AG20443 (cell line): ENCODE results near the gene NDFIP1.
A peak's percentile ranks its signal among the peaks of the same experiment; 100 is the strongest.

ENCODE experiments used
- DNase-seq: peaks from one replicate; pipeline ENCODE4 v3.0.0; 2012; ENCODE audit warnings: low spot score, mixed read lengths

NDFIP1 gene

DNA sequence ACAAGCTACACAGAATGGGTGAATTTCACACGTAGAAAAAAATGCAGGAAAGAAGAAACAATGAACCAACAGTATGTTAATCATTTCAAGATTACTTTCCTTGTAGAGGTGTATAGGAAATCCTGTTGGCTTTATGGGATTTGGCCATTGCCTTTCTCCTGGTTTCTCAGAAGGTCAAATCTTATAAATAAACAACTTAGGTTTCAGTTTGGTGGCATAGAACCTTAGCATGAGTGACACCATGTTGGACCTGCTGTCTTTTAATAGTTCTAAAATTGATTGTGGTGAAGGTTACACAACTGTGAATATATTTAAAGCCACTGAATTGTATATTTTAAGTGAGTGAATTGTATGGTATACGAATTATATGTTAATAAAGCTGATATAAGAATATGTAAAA, 16.7 kb upstream of the NDFIP1 start:
- no peak for DNase-seq

DNA sequence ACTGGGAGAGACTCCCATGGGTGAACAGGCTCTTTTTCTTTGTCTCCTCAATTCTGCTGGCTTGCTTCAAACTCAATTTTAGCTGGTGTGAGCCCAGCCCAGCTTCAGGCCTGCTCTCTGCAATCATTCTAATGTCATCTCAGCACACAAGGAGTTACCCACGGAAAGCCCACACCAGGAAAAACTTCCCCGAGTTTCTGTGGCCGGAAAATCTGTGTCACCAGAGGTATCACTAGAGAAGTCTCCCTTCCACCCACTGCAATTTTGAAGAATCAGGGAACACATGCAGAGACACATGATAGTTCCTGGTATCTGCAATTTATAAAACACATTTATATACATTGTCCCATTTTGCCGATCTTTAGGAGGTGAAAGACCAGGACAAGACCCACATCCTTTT, 13.5 kb upstream of the NDFIP1 start:
- no peak for DNase-seq

- no peak for DNase-seq
Measured at GRCh38 chr5:142095651-142096330, 12.8 kb upstream of the NDFIP1 start.

GRCh38 chr5:142096382-142096781, 12.2 kb upstream of the NDFIP1 start:
- no peak for DNase-seq

GRCh38 chr5:142097681-142098080, 10.9 kb upstream of the NDFIP1 start:
- no peak for DNase-seq

- DNase-seq = no peak
Measured at GRCh38 chr5:142098275-142098674, 10.3 kb upstream of the NDFIP1 start.

GRCh38 chr5:142098931-142099330, 9.6 kb upstream of the NDFIP1 start:
- DNase-seq = no peak

- DNase-seq = no peak
Measured at GRCh38 chr5:142100307-142100706, 8.3 kb upstream of the NDFIP1 start.

DNA sequence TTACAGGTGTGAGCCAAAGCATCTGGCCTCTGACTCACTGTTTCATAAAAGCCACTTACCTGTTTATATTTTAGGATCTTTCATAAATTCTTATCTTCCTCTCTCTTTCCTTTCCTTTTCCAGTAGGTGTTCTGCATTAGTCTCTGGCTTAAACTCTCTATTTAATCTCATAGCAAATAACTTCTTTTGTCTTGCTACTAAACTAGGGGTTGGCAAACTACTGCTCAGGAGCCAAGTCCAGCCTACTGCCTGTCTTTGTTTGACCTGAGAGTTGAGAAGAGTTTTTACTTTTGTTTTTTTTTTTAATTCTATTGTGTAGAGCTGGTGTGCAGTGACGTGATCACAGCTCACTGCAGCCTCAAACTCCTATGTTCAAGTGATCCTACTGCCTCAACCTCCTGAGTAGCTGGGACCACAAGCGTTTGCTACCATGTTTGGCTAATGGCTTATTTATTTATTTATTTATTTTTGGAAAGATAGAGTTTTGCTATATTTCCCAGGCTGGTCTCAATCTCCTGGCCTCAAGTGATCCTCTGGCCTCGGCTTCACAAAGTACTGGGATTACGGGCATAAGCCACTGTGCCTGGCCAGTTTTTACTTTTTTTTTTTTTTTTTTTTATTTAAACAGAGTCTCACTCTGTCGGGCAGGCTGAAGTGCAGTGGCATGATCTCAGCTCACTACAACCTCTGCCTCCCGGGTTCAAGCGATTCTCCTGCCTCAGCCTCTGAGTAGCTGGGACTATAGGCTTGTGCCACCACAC, 5.4 kb upstream of the NDFIP1 start:
- no peak for DNase-seq

DNA sequence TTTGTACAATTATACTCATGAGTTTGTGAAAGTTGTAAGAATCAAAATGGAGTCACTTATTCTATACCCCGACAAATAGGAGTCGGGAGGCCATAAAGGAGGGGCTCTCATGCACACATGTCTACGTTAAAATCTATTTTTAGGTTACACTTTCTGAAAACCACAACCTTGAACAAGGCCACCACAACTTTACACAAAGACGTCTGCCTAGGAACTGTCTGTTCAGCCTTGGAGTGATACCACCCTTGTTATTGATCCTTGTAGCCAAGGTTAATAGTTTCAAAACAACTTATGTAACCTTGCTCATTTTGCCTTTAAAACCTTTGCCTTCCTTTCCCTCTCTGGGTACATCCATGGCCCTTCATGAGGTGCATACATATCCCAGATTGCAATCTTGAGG, 4.1 kb upstream of the NDFIP1 start:
- DNase-seq = no peak

GRCh38 chr5:142106061-142106460, 2.5 kb upstream of the NDFIP1 start:
- DNase-seq = peak; percentile 55

DNA sequence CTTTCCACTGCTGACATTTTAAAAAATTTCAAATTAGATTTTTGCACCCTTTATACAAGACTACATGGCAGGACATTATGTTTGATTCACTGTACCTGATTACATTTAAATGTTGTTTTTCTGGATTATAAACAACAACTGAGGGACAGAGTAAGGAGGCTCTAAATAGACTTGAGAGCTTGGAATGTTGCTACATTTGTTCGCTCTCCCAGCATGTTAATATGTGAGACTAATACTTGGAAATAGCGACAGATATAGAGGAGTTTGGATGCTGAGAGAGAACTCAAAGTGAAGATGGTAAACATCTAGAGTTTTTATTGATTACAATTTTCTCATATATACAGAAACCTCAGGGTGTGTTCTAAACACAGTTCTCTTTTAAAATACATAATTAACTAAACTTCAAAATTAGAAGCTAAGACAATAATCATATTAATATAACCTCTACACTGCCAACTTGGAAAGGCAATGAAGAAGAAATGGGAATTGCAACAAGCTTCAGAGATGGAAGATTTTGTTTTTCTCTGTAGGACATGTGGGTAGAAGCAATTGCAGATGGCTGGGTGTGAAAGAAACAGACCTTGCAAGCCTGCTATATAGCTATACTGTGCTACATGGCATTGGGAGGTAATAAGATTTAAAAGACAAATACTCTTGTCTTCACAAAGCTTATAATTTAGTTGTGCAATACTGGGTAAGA, 1.4 kb upstream of the NDFIP1 start:
- DNase-seq = no peak

- no peak for DNase-seq
Measured at GRCh38 chr5:142107736-142108431, 695 bp upstream of the NDFIP1 start.

- DNase-seq = peak; percentile 21
Measured at GRCh38 chr5:142109331-142110045, 909 bp downstream of the NDFIP1 start.

GRCh38 chr5:142110046-142110531, 1.5 kb downstream of the NDFIP1 start:
- peak; percentile 41 for DNase-seq

- no peak for DNase-seq
Measured at GRCh38 chr5:142110988-142111687, 2.6 kb downstream of the NDFIP1 start.

- DNase-seq = no peak
Measured at GRCh38 chr5:142114687-142115086, 6.1 kb downstream of the NDFIP1 start.

DNA sequence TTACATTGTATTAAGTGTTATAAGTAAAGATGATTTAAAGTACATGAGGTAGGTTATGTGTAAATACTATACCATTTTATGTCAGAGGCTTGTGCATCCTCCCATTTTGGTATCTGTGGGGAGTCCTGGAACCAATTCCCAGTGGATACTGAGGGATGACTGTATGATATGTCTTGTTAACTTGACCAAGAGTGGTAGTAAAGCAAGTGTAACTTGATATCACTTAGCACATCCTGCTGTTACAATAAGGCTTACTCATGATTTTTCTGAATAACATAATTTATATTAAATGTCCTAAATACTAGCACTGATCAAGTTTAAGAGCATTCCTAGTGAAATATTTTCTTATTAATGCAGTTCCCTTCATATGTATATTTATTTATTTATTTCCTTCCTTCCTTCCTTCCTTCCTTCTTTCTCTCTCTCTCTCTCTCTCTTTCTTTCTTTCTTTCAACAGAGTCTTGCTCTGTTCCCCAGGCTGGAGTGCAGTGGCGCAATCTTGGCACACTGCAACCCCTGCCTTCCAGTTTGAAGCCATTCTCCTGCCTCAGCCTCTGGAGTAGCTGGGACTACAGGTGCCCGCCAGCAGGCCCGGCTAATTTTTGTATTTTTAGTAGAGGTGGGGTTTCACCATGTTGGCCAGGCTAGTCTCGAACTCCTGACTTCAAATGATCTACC, 7.5 kb downstream of the NDFIP1 start:
- no peak for DNase-seq

DNA sequence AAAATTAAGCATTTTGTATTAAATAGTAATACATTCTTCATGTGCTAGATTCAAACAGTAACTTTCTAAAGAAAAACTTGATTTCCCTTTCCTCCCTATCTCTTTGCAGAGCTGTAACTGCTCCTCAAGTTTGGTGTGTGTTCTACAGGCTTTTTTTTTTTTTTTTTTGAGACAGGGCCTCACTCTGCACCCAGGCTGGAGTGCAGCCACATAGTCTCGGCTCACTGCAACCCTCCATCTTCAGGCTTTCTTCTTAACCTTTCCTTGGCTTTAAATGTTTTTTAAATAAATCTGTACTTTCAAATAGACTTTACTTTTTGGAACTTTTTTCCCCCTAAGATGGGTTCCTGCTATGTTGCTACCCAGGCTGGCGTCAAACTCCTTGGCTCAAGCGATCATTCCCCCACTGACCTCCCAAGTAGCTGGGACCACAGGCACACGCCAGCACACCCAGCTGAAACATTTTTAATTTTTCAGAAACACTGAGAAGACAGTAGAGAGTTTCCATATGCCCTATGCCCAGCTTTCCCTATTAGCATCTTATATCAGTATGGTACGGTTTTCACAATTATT, 9.1 kb downstream of the NDFIP1 start:
- DNase-seq = no peak

DNA sequence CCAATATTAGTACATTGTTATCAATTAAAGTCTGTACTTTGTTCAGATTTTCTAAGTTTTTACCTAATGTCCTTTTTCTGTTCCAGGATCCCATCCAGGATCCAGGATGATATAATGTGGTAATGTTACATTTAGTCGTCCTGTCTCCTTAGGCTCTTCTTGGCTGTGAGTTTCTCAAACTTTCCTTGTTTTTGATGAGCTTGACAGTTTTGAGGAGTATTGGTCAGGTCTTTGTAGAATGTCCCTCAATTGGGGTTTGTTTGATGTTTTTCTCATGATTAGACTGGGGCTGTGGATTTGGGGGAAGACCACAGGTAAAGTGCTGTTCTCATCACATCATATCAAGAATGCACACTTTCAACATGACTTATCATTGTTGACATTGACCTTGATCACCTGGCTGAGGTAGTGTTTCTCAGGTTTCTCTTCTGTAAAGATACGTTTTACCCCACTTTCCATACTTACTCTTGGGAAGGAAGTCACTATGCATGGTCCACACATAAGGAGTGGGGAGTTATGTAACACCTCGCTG, 9.6 kb downstream of the NDFIP1 start:
- DNase-seq = no peak
